Hepatocyte (in vitro differentiated cells): ENCODE data around the gene RIBC2.

Experiments
- CTCF ChIP-seq: fragments of 200-600 bp; sonication (generic); IDR thresholded peaks from 2 replicates; pipeline ENCODE4 v1.5.1; 2016; ENCODE audit warnings: antibody characterized with exemption, mild to moderate bottlenecking; ENCODE audit not compliant: poor library complexity
- EZH2 ChIP-seq: fragments of 200-600 bp; sonication (generic); IDR thresholded peaks from 2 replicates; pipeline ENCODE4 v1.6.1; 2016; ENCODE audit warnings: antibody characterized with exemption, mild to moderate bottlenecking, borderline replicate concordance
- EZH2phosphoT487 ChIP-seq: fragments of 200-600 bp; sonication (generic); IDR thresholded peaks from one replicate; pipeline ENCODE4 v1.6.1; 2018; ENCODE audit warnings: antibody characterized with exemption, mild to moderate bottlenecking, low read depth, moderate library complexity; ENCODE audit not compliant: unreplicated experiment, severe bottlenecking

- TF ChIP-seq CTCF (no peak), EZH2 (no peak), EZH2phosphoT487 (no peak)
These were observed 4.7 kb downstream of the RIBC2 start for GRCh38 chr22:45418056-45418769.
